NCI-H2227 treated with DMSO at 0.1 percent for 48 hours (cell line): ENCODE results near the gene PCDH12.
"Not testable (repeated sequence)": the region's sequence is repeated elsewhere in the genome, so short reads cannot be mapped to it uniquely, and the experiment has no call there.

Source experiments
- DNase-seq: peaks from one replicate; lab custom pipeline; 2025; lab: John Stamatoyannopoulos, UW

Gene PCDH12

DNA sequence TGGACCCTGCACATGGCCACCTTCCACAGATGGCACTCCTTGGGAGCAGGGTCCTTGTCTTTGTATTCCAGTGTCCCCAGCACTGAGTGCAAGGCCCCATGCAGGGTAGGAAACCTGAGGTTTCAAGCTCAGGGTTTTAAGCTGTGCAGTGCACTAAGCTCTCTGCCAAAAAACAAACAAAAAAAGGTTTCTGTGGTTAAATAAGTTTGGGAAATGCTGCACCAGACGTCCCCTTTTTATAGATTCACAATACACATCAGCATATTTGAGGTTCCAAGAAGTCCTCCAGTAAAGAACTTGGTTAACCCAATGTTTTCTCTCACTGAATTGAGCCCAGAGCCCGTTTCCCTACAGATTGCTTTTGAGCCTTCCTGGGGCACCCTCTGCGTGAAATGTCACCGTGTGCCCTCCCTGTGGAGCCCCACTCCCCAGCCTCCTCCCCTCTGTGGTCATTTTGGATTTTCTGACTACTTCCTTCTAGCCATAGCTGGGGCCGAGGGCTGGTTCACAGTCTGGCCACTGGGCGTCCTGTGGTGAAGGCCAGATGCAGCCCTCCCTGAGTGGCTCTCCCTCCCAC, 17.2 kb downstream of the PCDH12 start:
- no peak for DNase-seq

DNA sequence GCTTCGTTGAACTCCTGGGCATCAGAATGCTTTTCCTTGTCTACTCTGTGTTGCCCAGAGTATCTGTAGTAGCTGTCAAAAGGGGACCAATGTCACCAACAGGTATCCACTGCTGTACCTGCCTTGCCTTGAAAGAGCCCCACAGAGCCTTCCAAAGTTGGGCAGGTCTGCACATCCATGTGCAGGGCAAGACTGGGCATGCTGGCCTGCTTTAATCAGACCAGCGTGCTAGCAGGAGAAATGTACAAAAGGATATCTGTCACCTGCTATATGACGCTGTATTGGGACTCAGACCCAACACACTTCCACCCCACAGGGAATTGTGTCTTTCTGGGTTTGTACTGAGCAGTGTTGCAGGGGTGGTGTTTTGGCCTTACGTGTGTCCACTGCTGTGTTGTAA, 22.5 kb downstream of the PCDH12 start:
- no peak for DNase-seq

DNA sequence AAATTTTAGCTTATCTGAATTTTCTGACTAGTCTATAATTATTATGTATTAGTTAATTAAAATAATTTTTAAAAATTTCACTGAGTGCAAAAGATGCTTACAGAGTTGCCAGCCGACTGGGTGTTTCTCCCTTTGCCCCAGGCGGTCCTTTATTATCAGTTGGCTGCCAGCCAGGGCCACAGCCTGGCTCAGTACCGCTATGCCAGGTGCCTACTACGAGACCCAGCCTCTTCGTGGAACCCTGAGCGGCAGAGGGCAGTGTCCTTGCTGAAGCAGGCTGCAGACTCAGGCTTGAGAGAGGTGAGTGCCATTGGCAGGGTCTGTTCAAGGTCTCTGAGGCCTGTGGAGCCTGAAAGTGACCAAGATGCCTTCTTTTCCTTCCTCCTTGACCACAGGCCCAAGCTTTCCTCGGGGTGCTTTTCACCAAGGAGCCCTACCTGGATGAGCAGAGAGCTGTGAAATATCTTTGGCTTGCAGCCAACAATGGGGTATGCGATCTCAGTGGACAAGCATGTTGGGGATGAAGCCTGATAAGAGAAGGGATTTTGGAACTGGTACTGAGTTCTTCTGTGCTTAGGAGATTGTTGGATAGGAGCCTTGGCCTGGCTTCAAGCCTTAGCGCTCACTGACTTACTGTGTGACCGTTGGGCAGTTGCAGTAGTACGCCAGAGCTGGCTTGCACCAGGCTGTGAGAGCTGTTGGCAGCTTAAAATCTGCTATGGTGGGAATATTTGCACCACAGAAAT, 23.7 kb downstream of the PCDH12 start:
- DNase-seq, result no peak

- no peak for DNase-seq
Measured at GRCh38 chr5:141933151-141933550, 24.9 kb downstream of the PCDH12 start.

DNA sequence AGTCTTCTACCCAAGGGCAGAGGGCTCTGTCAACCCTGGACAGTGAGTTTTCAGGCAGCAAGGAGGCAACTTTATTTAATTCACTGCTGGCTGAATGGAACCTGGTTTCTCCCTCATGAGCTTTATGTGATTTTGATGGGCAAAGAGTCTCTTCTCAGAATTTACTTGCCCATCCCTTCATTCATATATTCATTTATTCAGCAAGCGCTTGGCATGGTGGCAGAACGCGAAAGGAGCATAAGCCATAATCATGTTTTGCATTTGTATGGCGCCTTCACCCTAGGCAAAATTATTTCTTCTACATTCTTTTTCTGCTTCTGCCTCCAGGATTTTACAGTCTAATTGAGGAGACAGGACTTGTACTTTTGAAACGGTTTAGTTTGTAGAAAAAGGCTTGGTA, 26.3 kb downstream of the PCDH12 start:
- DNase-seq, result no peak

- DNase-seq, result no peak
Measured at GRCh38 chr5:141929398-141930058, 28.5 kb downstream of the PCDH12 start.

GRCh38 chr5:141928051-141928450, 30.0 kb downstream of the PCDH12 start:
- no peak for DNase-seq

DNA sequence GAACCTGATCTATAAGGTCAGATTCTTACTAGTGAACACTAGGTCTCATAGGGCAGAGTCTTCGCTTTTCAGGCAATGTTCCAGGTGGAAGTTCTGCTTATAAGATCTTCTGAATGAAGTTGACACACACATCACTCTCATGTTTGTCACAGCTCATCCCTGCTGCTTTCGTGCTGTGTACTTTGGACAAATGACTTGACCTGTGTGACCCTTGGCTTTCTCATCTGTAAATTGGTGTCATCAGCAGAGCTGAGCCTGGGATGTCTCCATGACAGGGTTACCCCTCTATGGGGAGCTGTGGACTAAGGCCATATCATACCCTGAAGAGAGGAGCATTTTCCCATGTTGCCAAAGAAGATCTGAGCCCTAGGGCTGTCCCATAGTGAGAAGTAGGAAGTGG, 31.6 kb downstream of the PCDH12 start:
- DNase-seq, result no peak

DNA sequence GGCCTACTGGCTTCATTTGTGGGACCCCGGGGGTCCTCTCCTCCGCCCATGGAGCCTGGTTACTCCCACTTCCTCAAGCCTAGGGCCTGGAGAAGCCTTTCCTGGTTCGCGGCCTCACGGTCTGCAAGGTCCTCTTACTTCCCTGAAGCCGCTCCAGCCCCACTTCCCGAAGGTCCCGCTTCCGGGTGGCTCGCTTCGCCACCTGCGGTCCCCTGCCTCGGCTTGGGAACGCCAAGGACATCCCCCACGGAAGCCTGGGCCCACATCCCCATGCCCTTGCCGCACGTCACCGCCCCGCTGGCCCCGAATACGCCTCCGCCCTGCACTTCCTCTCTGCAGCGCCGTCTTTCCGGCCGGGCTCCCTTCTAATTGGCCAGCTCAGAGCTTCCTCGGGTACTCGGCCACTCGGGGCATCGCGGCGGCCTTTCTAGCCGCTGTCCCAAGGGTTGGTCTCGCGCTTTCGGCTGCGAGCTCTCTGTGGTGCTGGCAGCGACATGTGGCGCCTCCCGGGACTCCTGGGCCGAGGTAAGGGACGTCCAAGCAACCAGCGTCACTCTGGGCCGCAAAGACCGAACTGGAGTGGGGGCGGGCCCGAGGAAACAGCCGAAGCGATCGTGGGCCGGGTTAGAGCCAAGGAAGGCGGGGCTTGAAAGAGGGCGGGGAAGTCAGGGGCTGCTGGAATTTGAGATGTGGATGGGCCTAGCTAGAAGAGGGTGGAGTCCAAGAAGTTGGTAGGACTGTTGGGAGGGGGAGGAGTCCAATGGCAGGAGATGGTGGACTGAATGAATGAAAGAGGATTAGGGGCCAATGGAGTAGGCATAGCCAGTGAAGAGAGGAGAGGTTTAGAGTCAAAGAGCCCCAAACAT, 34.3 kb downstream of the PCDH12 start, which contains the start of gene DELE1:
DELE1 (plus strand) TSS at position 424 of the 866 bp plus-strand sequence; CDS start at position 495, 71 bp downstream.
- DNase-seq, result peak; percentile 95

GRCh38 chr5:141922827-141923447, 35.1 kb downstream of the PCDH12 start:
- DNase-seq, result not testable (repeated sequence)

DNA sequence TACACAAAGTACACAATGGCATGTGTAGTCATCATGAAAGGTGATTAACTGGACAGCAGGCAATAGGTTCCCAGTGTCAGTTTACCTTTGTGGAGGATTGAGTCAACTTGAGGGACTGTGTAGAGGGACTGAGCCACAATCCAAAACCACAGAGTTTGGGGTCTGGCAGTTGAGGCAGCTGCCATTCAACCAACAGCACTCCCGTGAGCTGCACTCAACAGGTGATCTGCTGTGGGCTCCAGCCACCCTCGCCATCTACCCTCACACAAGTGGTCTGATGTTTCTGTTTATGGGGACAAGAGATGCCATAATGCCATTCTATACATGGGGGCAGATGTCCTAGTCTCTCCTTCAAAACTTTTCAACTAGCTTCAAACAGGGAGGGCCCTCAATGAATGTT, 37.2 kb downstream of the PCDH12 start:
- no peak for DNase-seq

DNA sequence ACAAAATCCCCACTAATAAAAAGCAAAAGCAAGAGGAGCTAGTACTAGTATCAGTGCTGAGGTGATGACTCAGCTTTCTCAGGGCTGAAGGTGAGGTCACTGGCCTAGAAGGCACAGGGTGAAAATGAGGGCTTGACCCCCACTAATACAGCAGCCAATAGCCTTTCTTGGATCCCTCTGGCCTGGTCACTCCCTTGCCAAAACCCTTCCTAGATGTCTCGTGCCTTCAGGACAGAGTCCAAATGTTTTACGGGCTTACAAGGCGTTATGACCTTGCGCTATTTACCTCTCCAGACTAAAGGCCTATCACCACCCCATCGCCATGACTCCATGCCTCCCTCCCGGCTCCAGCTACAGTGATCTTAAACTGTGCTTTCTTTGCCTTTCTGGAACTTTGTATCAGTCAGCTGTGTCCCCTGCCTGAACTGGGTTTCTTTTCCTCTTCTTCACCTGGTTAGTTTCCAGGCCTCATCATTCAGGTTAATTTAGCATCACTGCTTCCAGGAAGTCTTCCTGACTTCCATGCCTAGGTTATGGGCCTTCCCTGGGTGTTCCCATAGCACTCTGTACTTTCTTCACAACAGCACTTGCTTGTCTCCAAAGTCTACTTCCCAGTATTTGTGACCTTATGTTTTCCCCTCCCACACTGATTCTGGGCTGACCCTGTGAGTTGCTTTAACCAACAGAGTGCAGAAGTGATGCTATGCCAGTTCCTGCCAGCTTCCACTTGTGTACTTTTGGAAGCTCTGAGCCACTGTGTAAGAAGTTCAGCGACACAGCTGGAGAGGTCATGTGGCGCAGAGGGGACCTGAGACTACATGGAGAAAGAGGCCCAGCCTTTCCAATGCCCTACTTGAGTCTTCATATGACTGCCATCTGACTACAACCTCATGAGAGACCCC, 38.5 kb downstream of the PCDH12 start:
- no peak for DNase-seq

- no peak for DNase-seq
Measured at GRCh38 chr5:141917760-141918159, 40.2 kb downstream of the PCDH12 start.

DNA sequence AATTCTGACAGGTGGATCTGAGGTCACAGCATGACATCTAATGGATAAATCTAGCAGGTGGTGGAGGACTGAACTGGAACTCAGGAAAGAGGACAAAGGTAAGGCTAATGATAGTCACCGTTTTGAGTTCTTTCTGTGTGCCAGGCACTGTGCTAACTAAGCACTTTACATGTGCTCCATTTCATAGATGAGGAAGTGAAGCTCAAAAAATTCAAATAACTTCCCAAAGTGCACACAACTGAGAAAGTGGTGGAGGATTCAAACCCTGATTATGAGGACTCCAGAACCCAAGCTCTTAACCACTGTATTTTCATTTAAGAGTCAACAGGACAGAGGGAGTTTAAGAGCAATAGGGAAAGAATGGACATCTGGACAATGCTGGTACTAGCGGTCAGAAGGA, 41.5 kb downstream of the PCDH12 start:
- no peak for DNase-seq

- DNase-seq, result no peak
Measured at GRCh38 chr5:141915881-141916336, 42.1 kb downstream of the PCDH12 start.

GRCh38 chr5:141914797-141915196, 43.2 kb downstream of the PCDH12 start:
- DNase-seq, result no peak

- peak; percentile 21 for DNase-seq
Measured at GRCh38 chr5:141914199-141914743, 43.7 kb downstream of the PCDH12 start.

GRCh38 chr5:141913560-141914198, 44.3 kb downstream of the PCDH12 start:
- no peak for DNase-seq

DNA sequence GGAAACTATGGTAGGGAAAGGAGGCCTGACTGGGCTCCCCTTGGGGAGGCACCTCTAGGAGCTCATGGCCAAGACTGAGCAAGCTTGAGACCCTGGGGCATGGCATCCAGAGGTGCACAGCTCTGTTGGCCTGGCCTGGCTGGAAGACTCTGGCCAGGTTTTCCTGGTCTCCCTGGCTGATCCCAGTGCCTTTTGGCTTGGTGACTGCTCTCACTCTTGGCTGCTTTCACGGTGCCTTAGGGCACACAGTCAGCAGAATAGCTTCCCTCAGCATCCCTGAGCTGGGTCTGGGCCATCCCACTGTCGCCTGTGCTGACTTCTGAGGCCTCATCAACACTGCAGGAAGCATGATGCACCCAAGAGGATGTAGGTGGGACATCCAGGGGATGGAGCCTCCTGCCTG, 47.7 kb downstream of the PCDH12 start:
- no peak for DNase-seq

- DNase-seq, result no peak
Measured at GRCh38 chr5:141909212-141909611, 48.8 kb downstream of the PCDH12 start.
